GM19324 (cell line): ENCODE measurements around the gene ADIPOQ.
"Not testable (repeated sequence)": the region's sequence is repeated elsewhere in the genome, so short reads cannot be mapped to it uniquely, and the experiment has no call there.

ENCODE experiments used
- ATAC-seq: cut with Tn5 transposase; IDR thresholded peaks from one replicate; pipeline ENCODE4 v1.9.1; 2021; ENCODE audit warnings: mild to moderate bottlenecking, moderate library complexity; ENCODE audit not compliant: unreplicated experiment, low FRiP score

Gene ADIPOQ

DNA sequence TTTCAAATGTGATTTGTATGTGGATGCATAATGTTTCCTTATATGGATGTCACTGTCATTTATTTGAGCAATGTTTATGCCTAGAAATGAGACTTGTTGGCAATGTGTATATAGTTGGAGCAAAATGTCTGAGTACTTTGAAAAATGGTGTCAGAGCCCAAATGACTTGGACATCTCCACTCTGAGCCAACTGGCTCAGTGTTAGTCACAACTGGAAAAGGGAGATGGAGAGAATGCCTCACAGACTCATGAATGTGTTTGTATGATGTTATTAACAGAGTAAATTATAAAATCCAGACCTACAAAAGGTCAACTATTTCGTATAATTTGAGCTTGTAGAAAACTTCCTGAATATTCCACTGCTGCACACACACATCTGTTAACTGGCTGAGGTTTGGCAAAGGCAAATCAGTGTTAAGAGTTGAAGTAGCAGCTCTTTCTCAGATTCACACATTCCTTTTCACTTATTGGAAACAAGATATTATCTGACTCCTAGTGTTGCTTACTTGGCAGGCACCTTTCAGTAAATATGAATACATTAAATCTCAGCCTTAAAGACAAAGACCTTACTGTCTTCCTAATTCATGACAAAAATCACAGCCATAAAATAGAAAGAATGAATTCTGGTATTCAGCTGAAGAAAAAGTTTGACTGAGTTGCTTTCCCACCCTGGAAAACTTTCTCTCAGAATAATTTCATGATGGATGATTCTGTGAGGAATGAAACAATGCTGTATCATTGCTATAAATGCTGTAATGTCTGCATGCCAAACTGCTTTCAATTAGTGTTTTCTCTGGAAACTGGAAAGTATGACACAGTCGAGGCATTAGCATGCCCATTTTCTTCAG, 27.0 kb downstream of the ADIPOQ start:
- ATAC-seq: no peak

DNA sequence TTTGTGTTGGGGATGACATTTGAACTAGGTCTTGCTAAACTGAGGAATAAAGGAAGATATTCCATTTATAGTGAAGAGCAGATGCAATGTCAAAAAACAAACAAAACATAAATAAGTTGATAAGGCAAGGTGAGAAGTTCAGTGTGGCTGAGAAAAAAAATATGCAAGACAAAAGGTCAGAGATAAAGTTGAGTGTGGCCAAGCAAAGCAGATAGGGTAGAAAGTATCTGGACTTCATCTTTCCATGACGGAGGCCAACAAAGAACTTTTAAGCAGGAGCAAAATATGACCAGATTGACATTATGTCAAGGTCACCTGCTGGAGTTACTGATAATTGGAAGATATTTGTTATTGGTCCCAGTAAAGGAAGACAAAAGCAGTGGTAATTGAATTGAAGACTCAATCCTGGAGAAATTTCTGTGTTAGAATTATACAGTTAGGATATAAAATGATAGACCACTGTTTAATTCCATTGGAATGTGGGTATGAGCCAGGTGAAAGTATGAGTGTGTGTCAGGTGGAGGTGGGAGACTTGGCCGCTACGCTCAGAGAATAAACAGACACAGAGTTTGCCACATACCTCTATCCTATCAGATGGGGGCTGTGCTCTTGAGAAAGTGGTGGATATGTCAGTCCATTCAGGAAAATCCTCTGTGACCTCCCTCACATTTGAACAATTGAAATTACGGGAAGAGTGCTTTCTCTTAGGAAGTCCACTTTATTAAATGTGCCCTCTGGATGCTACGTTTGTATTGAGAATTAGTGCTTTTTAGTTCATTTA, 28.1 kb downstream of the ADIPOQ start:
- ATAC-seq: no peak

DNA sequence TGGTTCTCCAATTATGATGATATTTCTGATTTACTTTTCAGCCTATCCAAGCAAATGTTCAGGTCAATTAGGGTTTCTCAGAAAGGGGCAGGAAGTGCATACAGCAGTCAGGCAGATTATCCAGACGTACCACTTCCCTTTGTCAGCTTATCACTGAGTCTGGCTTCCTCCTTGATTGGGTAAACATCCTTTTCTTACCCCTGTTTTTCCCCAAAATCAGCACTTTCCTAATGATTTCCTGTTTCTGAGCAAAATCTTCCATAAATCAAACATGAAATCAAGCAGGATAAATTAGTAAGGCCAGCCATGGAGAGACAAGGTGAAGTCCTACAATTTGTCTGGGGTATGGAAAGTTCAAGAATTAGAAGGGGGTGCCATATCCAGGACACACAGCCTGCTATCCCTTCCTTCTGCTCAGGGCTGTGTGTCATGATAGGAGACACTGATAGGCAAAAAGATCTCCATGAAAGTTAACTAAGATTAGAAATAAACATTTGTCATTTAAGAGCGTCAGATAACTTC, 29.0 kb downstream of the ADIPOQ start:
- no peak for ATAC-seq

DNA sequence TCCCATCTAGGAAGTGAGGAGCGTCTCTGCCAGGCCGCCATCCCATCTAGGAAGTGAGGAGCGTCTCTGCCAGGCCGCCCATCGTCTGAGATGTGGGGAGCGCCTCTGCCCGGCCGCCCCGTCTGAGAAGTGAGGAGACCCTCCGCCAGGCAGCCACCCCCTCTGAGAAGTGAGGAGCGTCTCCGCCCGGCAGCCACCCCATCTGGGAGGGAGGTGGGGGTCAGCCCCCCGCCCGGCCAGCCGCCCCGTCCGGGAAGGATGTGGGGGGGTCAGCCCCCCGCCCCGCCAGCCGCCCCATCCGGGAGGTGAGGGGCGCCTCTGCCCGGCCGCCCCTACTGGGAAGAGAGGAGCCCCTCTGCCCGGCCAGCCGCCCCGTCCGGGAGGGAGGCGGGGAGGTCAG, 31.3 kb downstream of the ADIPOQ start:
- ATAC-seq: not testable (repeated sequence)

DNA sequence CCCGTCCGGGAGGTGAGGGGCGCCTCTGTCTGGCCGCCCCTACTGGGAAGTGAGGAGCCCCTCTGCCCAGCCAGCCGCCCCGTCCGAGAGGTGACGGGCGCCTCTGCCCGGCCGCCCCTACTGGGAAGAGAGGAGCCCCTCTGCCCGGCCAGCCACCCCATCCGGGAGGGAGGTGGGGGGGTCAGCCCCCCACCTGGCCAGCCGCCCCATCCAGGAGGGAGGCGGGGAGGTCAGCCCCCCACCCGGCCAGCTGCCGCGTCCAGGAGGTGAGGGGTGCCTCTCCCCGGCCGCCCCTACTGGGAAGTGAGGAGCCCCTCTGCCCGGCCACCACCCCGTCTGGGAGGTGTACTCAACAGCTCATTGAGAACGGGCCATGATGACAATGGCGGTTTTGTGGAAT, 31.7 kb downstream of the ADIPOQ start:
- not testable (repeated sequence) for ATAC-seq

DNA sequence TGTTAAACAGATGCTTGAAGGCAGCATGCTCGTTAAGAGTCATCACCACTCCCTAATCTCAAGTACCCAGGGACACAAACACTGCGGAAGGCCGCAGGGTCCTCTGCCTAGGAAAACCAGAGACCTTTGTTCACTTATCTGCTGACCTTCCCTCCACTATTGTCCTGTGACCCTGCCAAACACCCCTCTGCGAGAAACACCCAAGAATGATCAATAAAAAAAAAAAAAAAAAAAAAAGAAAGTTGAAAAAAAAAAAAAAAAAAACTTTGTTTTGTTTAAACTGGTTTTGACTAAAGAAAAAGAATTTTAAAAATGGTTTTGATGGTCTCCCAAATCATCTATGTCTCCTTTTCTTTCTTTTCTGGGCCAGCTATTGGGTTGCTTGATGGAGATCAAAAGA, 32.3 kb downstream of the ADIPOQ start:
- ATAC-seq: not testable (repeated sequence)

DNA sequence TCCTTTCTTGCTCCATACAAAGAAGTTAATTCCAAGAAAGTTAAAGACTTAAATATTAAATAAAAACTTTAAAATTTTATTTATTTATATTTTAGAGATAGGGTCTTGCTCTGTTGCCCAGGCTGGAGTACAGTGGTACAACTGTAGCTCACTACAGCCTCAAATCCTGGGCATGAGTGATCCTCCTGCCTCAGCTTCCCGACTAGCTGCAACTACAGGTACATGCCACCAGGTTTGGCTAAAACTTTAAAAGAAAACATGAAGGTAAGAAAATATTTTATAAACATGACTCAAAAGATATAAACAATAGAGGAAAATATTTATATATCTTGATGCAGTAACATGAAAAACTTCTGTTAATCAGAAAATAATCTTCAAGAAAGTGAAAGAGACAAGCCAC, 33.2 kb downstream of the ADIPOQ start:
- no peak for ATAC-seq

DNA sequence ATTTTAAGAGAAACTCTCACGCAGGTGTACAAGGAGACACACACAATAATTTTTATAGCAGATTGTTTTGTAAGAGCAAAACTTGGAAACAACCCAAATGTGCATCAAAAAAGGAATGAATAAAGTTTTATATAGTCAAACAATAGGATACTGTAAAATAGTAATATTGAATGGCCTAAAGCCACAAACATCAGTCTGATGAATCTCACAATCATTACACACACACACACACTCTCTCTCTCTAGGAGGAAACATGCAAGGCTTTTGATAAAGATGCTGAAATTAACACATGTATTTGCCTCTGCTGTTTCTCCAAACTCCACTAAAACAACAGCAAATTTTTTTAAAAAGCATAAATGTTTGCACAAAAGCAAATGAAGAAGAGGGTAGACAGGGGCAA, 37.3 kb downstream of the ADIPOQ start:
- ATAC-seq: no peak

DNA sequence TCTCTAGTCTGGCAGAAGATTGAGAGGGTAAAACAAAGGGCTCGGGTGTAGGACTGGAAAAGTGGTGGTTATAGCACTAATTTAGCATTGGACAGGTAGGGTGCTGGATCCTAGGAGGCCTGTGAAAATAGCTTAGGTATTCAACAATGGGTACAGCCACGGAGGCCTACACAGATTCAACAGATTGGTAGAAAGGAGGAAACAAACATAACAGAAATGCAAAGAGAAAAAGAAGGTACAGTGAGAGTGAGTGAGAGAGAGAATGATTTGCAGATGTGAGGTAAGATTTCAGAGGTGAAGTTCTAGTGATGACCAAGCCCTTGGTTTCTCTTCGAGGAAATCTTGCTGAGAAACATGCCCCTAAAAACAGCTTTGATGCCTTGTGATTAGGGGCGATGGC, 37.9 kb downstream of the ADIPOQ start:
- no peak for ATAC-seq

DNA sequence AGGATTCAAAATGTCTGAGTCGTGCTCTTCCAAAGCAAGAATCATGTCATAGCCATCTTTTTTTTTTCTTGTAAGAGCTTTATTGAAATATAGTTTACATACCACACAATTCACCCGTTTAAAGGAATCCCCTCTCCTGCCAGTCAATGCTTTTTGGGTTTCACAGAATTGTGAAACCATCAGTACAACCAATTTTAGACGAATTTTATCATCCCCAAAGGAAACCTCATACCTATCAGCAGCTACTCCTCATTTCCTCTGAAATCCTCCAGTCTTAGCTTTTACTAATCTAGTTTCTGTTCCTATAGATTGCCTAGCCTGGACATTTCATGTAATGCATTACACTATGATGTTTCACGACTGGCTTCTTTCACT, 39.6 kb downstream of the ADIPOQ start:
- ATAC-seq: no peak

DNA sequence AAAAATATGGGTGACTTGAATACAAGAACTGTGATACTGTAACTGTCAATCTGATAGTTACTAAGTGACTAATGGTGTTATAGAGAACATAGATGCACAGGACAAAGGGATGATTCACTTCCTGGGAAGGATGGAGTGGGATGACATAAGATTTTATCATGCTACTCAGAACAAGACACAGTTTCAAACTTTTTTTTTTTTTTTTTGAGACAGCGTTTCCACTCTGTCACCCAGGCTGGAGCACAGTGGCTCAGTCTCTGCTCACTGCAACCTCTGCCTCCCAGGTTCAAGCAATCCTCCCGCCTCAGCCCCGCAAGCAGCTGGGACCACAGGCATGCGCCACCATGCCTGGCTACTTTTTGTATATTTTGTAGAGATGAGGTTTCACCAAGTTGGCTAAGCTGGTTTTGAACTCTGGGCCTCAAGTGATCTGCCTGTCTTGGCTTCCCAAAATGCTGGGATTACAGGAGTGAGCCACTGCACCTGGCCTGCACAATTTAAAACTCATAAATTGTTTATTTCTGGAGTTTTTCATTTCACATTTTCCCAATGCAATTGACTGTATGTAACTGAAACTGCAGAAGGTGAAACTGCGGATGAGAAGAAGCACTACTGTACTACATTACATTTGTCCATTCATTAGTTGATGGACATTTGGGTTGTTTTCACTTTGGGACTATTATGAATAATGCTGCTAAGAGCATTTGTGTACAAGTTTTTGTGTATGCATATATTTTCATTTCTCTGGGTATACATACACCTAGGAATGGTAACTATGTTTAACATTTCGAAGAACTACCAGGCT, 40.6 kb downstream of the ADIPOQ start:
- ATAC-seq: no peak

DNA sequence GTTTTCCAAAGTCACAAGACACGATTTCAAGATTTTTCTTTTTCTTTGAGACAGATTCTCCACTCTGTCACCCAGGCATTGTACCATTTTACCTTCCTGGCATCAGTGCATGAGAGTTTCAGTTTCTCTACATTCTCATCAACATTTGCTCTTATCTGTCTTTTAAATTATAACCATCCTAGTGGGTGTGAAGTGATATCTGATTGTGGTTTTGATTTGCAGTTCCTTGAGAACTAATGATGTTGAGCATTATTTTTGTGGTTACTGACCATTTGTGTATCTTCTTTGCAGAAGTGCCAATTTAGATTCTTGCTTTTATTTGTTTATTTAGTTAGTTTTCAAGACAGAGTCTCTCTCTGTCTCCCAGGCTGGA, 41.2 kb downstream of the ADIPOQ start:
- no peak for ATAC-seq

DNA sequence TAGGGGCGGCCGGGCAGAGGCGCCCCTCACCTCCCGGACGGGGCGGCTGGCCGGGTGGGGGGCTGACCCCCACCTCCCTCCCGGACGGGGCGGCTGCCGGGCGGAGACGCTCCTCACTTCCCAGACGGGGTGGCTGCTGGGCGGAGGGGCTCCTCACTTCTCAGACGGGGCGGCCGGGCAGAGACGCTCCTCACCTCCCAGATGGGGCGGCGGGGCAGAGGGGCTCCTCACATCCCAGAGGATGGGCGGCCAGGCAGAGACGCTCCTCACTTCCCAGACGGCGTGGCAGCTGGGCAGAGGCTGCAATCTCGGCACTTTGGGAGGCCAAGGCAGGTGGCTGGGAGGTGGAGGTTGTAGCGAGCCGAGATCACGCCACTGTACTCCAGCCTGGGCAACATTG, 42.4 kb downstream of the ADIPOQ start:
- ATAC-seq: not testable (repeated sequence)

DNA sequence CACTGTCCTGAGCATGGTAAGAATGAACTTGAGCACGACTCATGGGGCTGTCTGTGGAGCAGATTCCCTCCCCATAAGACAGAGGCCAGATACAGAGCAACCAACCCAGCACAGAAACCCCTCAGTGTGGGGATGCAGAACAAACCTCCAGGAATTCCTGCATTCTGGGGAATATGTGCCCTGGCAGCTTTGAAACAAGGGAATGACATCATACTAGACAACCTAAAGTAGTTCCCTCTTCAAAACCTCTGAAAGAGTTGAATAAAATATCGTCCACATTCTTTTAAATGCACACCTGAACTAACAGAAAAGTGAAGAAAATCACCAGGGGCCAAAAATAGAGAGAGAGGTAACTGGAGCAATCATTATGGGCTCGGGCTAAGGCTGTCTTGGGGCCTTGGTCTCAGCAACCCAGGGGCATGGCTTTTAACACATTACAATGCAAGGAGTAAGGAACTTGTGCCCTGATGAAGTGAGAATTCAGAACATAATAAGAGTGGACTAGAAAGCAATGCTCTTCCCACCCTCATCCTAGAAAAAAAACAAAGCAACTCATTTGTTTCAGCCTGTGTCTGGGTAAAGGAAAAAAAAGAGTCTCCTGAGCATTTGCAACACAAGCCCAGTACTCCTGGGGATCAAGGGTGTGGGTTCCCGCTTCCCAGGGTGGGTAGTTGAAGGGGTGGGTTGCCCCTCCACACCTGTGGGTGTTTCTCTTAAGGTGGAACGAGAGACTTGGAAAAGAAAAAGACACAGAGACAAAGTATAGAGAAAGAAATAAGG, 43.9 kb downstream of the ADIPOQ start:
- ATAC-seq: no peak

DNA sequence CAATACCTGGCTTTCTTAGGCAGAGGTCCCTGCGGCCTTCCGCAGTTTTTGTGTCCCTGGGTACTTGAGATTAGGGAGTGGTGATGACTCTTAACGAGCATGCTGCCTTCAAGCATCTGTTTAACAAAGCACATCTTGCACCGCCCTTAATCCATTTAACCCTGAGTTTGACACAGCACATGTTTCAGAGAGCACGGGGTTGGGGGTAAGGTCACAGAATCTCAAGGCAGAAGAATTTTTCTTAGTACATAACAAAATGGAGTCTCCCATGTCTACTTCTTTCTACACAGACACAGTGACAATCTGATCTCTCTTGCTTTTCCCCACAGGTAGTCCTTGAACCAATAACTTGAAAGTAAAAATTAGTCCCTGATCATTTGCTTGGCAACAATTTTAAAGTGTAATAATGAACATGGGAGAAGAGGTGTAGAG, 45.0 kb downstream of the ADIPOQ start:
- not testable (repeated sequence) for ATAC-seq

DNA sequence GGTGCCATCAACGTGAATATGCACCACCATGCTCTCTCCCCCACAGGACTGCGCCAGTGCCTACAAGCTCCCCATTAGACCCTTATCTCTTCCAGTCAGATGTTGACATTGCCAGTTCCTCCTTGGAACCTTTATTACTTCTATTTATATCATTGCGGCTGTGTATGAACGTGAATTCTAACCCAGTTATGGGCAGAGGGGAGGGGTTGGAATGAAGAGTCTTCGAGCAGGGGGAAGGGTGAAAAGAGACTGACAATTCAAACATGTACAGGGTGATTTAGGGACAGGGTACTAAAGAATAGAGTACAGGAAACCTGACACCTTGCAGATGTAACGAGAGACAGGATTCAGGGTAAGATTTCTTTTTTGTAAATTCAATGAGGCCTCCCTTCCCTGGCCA, 46.1 kb downstream of the ADIPOQ start:
- no peak for ATAC-seq

DNA sequence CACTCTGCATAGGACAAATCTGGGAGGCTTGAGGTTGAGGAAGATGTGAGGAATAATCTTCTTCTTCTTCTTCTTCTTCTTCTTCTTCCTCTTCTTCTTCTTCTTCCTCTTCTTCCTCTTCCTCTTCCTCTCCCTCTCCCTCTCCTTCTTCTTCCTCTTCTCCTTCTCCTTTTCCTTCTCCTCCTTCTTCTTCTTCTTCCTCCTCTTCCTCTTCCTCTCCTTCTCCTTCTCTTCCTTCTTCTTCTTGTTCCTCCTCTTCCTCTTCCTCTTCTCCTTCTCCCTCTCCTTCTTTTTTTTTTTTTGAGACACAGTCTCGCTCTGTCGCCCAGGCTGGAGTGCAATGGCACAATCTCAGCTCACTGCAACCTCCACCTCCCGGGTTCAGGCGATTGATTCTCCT, 47.2 kb downstream of the ADIPOQ start:
- not testable (repeated sequence) for ATAC-seq

DNA sequence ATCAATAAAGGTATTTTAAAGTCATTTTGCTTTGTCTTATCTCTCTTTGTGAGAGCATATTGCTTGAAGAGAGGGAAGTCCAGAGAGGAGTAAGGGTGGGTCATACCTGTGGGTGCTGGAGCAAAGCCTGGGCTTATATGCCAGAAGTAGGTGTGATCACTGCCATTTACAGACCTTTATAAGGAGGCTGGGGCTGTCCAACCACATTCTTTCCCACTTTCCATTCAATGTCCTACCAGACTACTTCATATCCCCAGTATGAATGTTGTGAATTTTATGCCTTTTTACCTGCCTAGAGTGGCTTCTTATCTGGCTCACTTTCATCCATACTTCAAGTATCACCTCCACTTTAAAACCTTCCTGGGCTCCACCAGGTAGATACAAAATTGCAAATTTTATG, 48.4 kb downstream of the ADIPOQ start:
- ATAC-seq: no peak

DNA sequence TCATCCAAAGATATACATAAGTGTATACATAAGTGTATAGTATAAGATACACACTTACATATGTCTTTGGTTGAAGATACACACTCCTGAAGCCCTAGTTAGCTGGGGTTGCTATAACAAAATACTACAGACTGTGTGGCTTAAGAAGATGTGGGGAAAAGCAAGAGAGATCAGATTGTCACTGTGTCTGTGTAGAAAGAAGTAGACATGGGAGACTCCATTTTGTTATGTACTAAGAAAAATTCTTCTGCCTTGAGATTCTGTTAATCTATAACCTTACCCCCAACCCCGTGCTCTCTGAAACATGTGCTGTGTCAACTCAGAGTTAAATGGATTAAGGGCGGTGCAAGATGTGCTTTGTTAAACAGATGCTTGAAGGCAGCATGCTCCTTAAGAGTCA, 50.6 kb downstream of the ADIPOQ start:
- not testable (repeated sequence) for ATAC-seq

DNA sequence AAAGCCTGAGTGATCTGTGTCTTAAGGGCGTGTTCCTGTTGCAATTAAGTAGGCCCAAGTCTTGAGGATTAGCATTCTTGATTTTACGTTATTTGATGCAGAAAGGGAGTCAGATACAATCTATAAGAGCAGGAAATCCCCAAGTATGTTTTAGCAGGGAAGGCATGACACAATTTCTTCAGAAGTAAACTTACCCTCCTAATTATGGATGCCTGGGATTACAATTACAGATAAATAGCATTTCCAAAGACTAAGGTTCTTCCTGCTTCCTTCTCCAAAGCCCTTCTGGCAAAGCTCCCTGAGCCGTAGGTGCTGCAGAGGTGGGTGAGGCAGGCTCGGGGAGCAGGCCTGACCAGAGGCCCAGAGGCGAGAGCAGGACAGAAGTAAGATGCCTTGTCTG, 52.9 kb downstream of the ADIPOQ start:
- no peak for ATAC-seq
